Measurements from ENCODE around the gene ITGB3.
"Not testable (repeated sequence)": the region's sequence is repeated elsewhere in the genome, so short reads cannot be mapped to it uniquely, and the experiment has no call there.

Gene ITGB3

DNA sequence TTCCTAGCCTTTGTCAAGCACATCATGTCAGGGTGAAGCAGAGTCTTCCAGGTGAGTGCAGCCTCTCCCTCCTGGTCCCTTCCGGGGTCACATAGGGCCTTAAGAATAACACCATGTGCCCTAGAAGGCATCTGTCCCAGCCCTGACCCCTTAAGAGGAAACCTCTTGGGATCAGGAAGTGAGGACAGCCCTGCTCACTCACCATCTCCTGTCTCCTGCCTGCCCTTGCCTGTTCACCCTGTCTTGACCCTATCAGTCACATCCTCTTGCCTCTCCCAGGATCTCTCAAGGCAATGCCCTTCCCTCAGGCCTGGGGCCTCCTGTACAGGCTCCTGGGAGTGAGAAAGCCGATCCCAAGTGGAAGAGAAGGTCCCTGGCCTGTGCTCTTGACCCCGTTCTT, 30.6 kb upstream of the ITGB3 start:
- DNase-seq (ENCODE audit: low read depth in 3 of 3): no peak

- DNase-seq (ENCODE audit: low read depth in 3 of 3): no peak
Observed at GRCh38 chr17:47223460-47223859, 30.2 kb upstream of the ITGB3 start.

DNA sequence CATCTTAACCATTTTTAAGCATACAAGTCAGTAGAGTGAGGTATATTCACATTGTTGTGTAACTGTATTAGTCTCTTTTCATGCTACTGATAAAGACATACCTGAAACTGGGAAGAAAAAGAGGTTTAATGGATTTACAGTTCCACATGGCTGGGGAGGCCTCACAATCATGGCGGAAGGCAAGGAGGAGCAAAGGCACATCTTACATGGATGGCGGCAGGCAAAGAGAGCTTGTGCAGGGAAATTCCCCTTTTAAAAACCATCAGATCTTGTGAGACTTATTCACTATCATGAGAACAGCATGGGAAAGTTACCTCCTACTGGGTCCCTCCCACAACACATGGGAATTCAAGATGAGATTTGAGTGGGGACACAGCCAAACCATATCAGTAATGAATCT, 29.6 kb upstream of the ITGB3 start:
- DNase-seq (ENCODE audit: low read depth in 3 of 3): not testable (repeated sequence)

DNA sequence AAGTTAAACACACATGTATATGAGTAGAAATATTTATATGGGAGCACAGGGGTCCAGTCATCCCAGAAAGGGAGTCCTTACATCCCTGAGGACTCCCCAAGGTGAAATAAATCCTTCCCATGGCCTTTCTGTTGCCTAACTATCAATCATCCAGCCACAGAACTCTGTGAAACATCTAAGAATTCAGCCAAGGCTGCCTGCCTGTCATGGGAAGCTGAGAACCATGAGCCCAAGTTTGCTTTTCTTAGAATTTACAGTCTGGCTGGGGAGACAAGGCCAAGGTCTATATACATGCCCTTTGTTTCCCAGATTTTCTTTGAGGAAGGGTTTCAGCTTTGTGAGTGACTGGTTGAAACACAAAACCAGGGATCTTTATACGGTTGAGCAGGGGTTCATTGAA, 28.7 kb upstream of the ITGB3 start:
- no peak for DNase-seq (ENCODE audit: low read depth in 3 of 3)

DNA sequence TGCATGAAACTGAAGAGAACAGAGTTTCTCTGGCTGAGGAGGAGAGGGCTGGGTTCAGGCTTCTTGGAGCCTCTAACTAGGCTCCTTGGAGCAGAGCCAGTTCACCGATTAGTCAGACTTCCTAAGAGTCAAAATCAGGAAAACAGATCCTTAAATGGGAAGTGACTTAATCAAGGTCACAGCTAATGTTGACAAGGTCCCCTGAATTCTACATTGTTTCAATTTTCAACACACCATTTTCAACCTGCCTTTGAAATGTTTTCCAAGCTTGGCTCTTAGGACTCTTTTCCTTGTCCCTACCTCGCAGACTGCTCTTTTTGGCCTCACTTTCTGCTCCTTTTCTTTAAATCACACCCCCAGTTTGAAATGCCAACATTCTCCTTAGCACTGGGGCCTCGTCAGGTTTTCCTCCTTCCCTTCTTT, 28.2 kb upstream of the ITGB3 start:
- DNase-seq (ENCODE audit: low read depth in 3 of 3): no peak

- no peak for DNase-seq (ENCODE audit: low read depth in 3 of 3)
Observed at GRCh38 chr17:47225911-47226688, 27.5 kb upstream of the ITGB3 start.

- no peak for DNase-seq (ENCODE audit: low read depth in 3 of 3)
Observed at GRCh38 chr17:47227862-47228261, 25.8 kb upstream of the ITGB3 start.

DNA sequence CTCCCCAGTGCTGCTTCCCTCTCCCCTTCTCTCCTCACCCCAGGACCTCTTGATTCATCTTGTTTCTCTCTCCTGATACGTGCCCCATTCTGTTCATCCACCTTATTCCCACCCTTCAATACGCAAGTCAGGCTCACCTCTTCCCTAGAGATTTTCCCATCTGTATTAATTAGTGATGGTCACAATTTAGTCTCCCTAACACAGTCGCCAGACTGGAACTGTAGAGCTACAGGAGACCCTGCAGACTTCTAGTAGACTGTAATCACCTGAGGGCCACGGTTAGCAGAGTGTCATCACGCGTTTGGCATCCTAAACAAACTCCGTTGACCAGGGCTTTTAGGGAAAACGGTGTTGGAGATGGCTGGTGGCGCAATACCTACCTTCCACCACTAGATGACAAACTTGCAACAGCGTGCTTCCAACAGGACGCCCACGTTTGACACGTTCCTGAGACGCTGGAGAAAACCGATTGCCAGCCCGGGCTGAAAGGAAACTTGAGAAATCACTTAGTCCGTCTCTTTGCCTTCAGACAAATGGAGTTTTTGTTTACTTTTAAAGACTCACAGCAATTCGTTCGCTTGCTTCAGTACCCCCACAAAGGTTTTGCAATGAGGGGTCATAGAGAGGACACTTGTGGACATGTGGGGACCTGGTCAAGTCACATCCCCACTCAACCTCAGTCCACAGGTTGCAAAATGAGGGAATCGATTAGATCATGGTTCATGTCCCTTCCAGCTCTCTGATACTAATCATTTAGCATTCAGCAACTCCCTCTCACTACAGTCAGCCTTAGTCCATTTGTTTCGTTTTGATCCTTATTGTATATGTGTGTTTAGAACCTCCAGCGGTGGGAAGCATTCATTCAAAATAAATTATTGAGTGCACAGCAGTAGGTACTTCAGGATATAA, 23.8 kb upstream of the ITGB3 start:
- peak; percentile 34 to 61 (median 59) for DNase-seq (ENCODE audit: low read depth in 3 of 3)

- DNase-seq (ENCODE audit: low read depth in 3 of 3): no peak
Observed at GRCh38 chr17:47230864-47231263, 22.8 kb upstream of the ITGB3 start.

DNA sequence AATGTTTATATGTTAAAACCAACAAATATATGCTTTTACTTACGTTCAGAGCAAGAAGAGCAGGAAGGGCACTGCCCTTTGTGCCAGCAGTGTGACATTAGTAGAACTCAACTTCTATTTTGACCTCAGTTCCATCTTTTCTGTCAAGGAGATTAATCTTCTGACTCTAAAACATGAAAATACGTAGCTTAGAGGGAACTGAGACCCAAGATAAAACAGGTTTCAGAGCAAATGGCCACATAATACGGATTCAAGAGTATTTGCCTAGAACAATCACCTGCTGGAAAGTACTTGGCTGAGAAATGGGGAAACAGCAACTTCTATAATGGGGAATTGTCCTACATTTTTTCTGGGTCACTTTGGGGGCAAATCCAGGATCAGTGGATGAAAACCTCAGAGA, 22.3 kb upstream of the ITGB3 start:
- DNase-seq (ENCODE audit: low read depth in 3 of 3): no peak

- no peak for DNase-seq (ENCODE audit: low read depth in 3 of 3)
Observed at GRCh38 chr17:47231866-47232265, 21.8 kb upstream of the ITGB3 start.

DNA sequence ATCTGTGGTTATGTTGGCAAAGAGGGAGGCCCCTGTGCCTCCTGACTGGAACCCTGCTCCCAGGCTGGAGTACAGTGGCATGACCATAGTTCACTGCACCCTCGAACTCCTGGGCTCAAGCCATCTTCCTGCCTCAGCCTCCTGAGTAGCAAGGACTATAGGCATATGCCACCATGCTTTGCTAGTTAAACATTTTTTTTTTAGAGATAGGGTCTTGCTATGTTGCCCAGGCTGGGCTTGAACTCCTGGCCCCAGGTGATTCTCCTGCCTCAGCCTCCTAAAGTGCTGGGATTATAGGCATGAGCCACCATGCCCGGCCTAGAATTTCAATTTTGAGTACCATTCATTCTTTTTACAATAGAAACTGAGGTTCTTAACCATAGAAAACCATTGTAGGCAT, 21.2 kb upstream of the ITGB3 start:
- DNase-seq (ENCODE audit: low read depth in 3 of 3): no peak

GRCh38 chr17:47235506-47235905, 18.1 kb upstream of the ITGB3 start:
- no peak for DNase-seq (ENCODE audit: low read depth in 3 of 3)

DNA sequence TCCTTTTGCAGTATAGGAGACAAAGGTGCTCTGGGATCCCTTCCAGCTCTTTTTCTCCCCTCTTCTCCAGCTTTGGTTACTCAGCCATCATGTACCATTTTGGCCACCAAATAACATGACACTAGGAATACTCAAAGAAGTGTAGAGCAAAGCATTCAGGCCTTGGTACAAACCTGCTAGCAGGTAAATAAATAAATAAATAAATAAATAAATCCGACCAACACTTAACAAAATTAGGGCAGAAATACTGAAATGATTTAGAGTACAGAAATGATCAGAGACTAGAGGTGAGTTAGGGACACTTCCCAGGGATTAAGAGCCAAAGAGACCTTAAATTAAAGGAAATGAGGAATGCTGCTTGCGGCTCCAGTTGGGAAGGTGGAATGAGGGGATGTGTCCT, 17.7 kb upstream of the ITGB3 start:
- no peak for DNase-seq (ENCODE audit: low read depth in 3 of 3)

GRCh38 chr17:47237841-47238240, 15.8 kb upstream of the ITGB3 start:
- no peak for DNase-seq (ENCODE audit: low read depth in 3 of 3)

- DNase-seq (ENCODE audit: low read depth in 3 of 3): no peak
Observed at GRCh38 chr17:47238321-47239010, 15.2 kb upstream of the ITGB3 start.

DNA sequence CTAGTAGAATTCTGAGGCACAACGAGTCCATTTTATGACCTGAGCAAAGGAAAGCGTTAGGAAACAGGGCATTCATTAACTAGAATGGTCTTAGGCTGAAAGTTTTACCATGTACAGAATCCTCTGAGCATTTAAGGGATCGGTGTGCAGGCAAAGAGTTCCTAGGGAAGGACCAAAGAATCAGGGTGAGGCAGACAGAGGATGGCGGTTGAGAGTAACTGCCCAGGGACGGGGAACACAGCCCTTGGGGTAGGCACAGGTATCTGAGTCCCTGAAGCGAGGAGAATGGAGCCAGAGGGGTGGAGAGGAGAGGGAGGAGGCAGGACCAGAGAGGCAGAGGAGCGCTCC, 14.0 kb upstream of the ITGB3 start:
- no peak for DNase-seq (ENCODE audit: low read depth in 3 of 3)

GRCh38 chr17:47239967-47240651, 13.5 kb upstream of the ITGB3 start:
- no peak for DNase-seq (ENCODE audit: low read depth in 3 of 3)

GRCh38 chr17:47240806-47241205, 12.8 kb upstream of the ITGB3 start:
- DNase-seq (ENCODE audit: low read depth in 3 of 3): no peak

DNA sequence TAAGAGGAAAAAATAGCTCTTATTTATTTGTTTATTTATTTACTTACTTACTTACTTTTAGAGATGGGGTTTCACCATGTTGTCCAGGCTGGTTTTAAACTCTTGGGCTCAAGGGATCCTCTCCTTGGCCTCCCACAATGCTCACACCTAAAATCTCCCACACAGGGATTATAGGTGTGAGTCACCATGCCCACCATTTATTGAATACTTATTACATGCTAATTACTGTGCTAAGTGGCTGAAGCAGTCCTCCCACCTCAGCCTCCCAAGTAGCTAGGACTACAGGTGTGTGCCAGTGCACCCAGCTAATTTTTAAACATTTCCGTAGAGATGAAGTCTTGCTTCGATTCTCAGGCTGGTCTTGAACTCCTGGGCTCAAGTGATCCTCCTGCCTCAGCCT, 11.0 kb upstream of the ITGB3 start:
- no peak for DNase-seq (ENCODE audit: low read depth in 3 of 3)

- no peak for DNase-seq (ENCODE audit: low read depth in 3 of 3)
Observed at GRCh38 chr17:47243737-47244598, 9.7 kb upstream of the ITGB3 start.

All from stimulated activated CD4-positive, alpha-beta T cell treated with anti-CD3 and anti-CD28 coated beads, TNF-alpha, amount 100 ng/mL, for 4 hours (primary cell).